ENCODE results near the gene CNP.

CNP gene

GRCh38 chr17:41966463-41967140 lies at the start of gene CNP:
CNP (plus strand) TSS chr17:41966795; CDS start chr17:41966885, 90 bp downstream.
- peaks cover 10% of the 10 kb centered on the region for H3K36me3 ChIP-seq (ENCODE audit: control insufficient read depth, insufficient read depth, low read length)
- H3K4me3 ChIP-seq (replicated peaks; ENCODE audit: low read depth, low read length): peak within 1 kb of the TSS; percentile 86
- H3K27me3 ChIP-seq (replicated peaks; ENCODE audit: control insufficient read depth, insufficient read depth, low read length): no peaks in the 10 kb centered on the region
- peak; percentile 95 for DNase-seq (ENCODE audit: extremely low read depth, insufficient read length)
- TF ChIP-seq CTCF (IDR thresholded peaks at IDR 0.05; ENCODE audit: insufficient read depth, low read length, poor library complexity, severe bottlenecking): no peak

- TF ChIP-seq CTCF (IDR thresholded peaks at IDR 0.05; ENCODE audit: insufficient read depth, low read length, poor library complexity, severe bottlenecking): no peak
- peak overlapping the region; percentile 93 for H3K4me3 ChIP-seq (replicated peaks; ENCODE audit: low read depth, low read length)
- no peaks in the 10 kb centered on the region for H3K27me3 ChIP-seq (replicated peaks; ENCODE audit: control insufficient read depth, insufficient read depth, low read length)
- DNase-seq (ENCODE audit: extremely low read depth, insufficient read length): no peak
- peaks cover 17% of the 10 kb centered on the region for H3K36me3 ChIP-seq (ENCODE audit: control insufficient read depth, insufficient read depth, low read length)
Observed at GRCh38 chr17:41917192-41917591, 49.4 kb upstream of the CNP start.

- DNase-seq (ENCODE audit: extremely low read depth, insufficient read length): no peak
- no peaks in the 10 kb centered on the region for H3K27me3 ChIP-seq (replicated peaks; ENCODE audit: control insufficient read depth, insufficient read depth, low read length)
- H3K4me3 ChIP-seq (replicated peaks; ENCODE audit: low read depth, low read length): peak overlapping the region; percentile 93
- H3K36me3 ChIP-seq (ENCODE audit: control insufficient read depth, insufficient read depth, low read length): peaks cover 13% of the 10 kb centered on the region
- TF ChIP-seq CTCF (IDR thresholded peaks at IDR 0.05; ENCODE audit: insufficient read depth, low read length, poor library complexity, severe bottlenecking): no peak
Observed at GRCh38 chr17:41917679-41918313, 48.8 kb upstream of the CNP start.

GRCh38 chr17:41918314-41919164 lies 48.1 kb upstream of the CNP start, which contains the start of gene ACLY:
ACLY (minus strand) TSS chr17:41918951; CDS start chr17:41913873, 5,078 bp downstream.
- TF ChIP-seq CTCF (IDR thresholded peaks at IDR 0.05; ENCODE audit: insufficient read depth, low read length, poor library complexity, severe bottlenecking): no peak
- Histone ChIP-seq H3K4me3 (replicated peaks; ENCODE audit: low read depth, low read length) (peak within 1 kb of the TSS; percentile 93), H3K27me3 (replicated peaks; ENCODE audit: control insufficient read depth, insufficient read depth, low read length) (no peaks in the 10 kb centered on the region), H3K36me3 (ENCODE audit: control insufficient read depth, insufficient read depth, low read length) (peaks cover 9% of the 10 kb centered on the region)
- peak; percentile 99 for DNase-seq (ENCODE audit: extremely low read depth, insufficient read length)

- DNase-seq (ENCODE audit: extremely low read depth, insufficient read length): no peak
- H3K4me3 ChIP-seq (replicated peaks; ENCODE audit: low read depth, low read length): peak overlapping the region; percentile 52
- no peaks in the 10 kb centered on the region for H3K27me3 ChIP-seq (replicated peaks; ENCODE audit: control insufficient read depth, insufficient read depth, low read length)
- H3K36me3 ChIP-seq (ENCODE audit: control insufficient read depth, insufficient read depth, low read length): peaks cover 5% of the 10 kb centered on the region
- TF ChIP-seq CTCF (IDR thresholded peaks at IDR 0.05; ENCODE audit: insufficient read depth, low read length, poor library complexity, severe bottlenecking): no peak
Observed at GRCh38 chr17:41919165-41919817, 47.3 kb upstream of the CNP start.
